Measurements from ENCODE around the gene CXCL1. TPM values are rescaled to one million over a fixed set of nuclear protein-coding genes. Genes with fewer than 3 reads are reported as not detected.
A peak's percentile ranks its signal among the peaks of the same experiment; 100 is the strongest.

Gene CXCL1
- total RNA-seq, 1 experiment from 2014 or later, result 0.85 TPM

DNA sequence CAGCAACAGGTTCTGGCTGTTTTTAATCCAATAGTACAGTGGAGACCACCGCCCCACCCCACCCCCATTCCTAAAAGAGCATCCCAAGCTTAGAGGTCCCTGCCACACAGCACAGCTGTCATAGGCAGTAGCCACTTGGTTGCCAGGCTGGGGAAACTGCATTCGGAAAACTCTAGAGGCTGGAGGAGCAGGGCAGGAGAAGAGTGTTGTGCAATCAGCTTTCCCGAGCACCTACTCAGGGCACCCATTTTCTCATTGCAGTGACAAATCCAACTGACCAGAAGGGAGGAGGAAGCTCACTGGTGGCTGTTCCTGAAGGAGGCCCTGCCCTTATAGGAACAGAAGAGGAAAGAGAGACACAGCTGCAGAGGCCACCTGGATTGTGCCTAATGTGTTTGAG, 1.1 kb downstream of the CXCL1 start:
- no peak for DNase-seq (ENCODE audit: low spot score)
- ChIA-PET POLR2A (no interaction called here), CTCF (interaction anchor here (1.6 to 2.7 kb wide), 2 partner anchors 10 to 264 kb away, joined by 5 to 21 read pairs; no protein-coding TSS in a partner anchor)

More for the DNA sequence above, 1.1 kb downstream of the CXCL1 start:
- Mint-ChIP-seq H3K27me3 (ENCODE audit: low read depth) (peaks cover 37% of the 10 kb centered on the region), H3K36me3 (no peaks in the 10 kb centered on the region), H3K4me1 (peaks cover 18% of the 10 kb centered on the region), H3K27ac (no peak overlapping the region), H3K9me3 (no peaks in the 10 kb centered on the region), H3K4me3 (peak overlapping the region; percentile 83)
- ATAC-seq, result no peak
- TF ChIP-seq SP1 (CRISPR knock-in tag; conservative IDR thresholded peaks at IDR 0.05) (no peak), CREB1 (CRISPR knock-in tag; IDR thresholded peaks at IDR 0.05) (no peak), ELF4 (CRISPR knock-in tag; IDR thresholded peaks at IDR 0.05; ENCODE audit: low read depth) (no peak), TEAD1 (CRISPR knock-in tag; IDR thresholded peaks at IDR 0.05) (no peak), CBFB (CRISPR knock-in tag; IDR thresholded peaks at IDR 0.05; ENCODE audit: low read depth) (no peak), TP53 (CRISPR knock-in tag; IDR thresholded peaks at IDR 0.05) (no peak), TCF7 (CRISPR knock-in tag; IDR thresholded peaks at IDR 0.05; ENCODE audit: low read depth) (no peak), SOX15 (CRISPR knock-in tag; IDR thresholded peaks at IDR 0.05) (no peak), NR1H2 (CRISPR knock-in tag; IDR thresholded peaks at IDR 0.05) (no peak), TEAD4 (CRISPR knock-in tag; IDR thresholded peaks at IDR 0.05) (no peak), GRHL2 (CRISPR knock-in tag; IDR thresholded peaks at IDR 0.05; ENCODE audit: insufficient replicate concordance, severe bottlenecking) (no peak), NFATC4 (CRISPR knock-in tag; IDR thresholded peaks at IDR 0.05) (no peak), FOXP1 (CRISPR knock-in tag; IDR thresholded peaks at IDR 0.05; ENCODE audit: borderline replicate concordance) (no peak), ESRRA (CRISPR knock-in tag; IDR thresholded peaks at IDR 0.05; ENCODE audit: borderline replicate concordance) (no peak), ZNF423 (CRISPR knock-in tag; IDR thresholded peaks at IDR 0.05) (no peak)
- TF ChIP-seq, protein P1, sequence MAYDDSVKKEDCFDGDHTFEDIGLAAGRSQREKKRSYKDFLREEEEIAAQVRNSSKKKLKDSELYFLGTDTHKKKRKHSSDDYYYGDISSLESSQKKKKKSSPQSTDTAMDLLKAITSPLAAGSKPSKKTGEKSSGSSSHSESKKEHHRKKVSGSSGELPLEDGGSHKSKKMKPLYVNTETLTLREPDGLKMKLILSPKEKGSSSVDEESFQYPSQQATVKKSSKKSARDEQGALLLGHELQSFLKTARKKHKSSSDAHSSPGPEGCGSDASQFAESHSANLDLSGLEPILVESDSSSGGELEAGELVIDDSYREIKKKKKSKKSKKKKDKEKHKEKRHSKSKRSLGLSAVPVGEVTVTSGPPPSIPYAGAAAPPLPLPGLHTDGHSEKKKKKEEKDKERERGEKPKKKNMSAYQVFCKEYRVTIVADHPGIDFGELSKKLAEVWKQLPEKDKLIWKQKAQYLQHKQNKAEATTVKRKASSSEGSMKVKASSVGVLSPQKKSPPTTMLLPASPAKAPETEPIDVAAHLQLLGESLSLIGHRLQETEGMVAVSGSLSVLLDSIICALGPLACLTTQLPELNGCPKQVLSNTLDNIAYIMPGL (CRISPR knock-in tag; IDR thresholded peaks at IDR 0.05), result no peak
- TF ChIP-seq, protein P2, sequence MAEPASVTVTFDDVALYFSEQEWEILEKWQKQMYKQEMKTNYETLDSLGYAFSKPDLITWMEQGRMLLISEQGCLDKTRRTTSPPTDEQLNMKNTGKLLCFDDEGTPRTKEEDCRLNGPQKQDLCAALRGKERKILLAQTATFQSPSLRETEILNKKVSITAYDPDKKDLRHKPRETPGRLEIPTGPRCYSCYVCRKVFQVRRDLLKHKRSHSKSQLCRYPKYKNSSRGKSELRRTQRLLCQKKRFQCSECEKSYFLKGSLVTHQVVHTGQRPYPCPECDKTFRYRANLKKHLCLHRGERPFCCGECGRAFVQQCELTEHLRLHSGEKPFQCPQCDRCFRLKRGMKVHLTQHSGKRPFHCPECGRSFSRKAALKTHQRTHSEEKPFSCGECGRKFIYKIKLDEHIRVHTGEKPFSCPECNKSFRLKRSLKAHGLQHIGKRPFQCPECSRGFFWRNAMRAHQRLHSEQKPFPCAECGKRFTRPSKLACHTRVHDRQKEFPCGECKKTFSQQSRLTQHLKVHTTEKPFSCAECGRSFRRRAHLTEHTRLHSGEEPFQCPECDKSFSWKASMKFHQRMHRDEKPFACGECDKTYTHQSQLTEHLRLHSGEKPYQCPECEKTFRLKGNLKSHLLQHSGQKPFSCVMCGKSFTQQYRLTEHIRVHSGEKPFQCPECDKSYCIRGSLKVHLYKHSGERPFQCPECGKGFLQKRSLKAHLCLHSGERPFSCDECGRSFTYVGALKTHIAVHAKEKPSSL (CRISPR knock-in tag; conservative IDR thresholded peaks at IDR 0.05), result no peak
- TF ChIP-seq, protein P3, sequence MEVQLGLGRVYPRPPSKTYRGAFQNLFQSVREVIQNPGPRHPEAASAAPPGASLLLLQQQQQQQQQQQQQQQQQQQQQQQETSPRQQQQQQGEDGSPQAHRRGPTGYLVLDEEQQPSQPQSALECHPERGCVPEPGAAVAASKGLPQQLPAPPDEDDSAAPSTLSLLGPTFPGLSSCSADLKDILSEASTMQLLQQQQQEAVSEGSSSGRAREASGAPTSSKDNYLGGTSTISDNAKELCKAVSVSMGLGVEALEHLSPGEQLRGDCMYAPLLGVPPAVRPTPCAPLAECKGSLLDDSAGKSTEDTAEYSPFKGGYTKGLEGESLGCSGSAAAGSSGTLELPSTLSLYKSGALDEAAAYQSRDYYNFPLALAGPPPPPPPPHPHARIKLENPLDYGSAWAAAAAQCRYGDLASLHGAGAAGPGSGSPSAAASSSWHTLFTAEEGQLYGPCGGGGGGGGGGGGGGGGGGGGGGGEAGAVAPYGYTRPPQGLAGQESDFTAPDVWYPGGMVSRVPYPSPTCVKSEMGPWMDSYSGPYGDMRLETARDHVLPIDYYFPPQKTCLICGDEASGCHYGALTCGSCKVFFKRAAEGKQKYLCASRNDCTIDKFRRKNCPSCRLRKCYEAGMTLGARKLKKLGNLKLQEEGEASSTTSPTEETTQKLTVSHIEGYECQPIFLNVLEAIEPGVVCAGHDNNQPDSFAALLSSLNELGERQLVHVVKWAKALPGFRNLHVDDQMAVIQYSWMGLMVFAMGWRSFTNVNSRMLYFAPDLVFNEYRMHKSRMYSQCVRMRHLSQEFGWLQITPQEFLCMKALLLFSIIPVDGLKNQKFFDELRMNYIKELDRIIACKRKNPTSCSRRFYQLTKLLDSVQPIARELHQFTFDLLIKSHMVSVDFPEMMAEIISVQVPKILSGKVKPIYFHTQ (CRISPR knock-in tag; IDR thresholded peaks at IDR 0.05), result no peak
- TF ChIP-seq, protein P4, sequence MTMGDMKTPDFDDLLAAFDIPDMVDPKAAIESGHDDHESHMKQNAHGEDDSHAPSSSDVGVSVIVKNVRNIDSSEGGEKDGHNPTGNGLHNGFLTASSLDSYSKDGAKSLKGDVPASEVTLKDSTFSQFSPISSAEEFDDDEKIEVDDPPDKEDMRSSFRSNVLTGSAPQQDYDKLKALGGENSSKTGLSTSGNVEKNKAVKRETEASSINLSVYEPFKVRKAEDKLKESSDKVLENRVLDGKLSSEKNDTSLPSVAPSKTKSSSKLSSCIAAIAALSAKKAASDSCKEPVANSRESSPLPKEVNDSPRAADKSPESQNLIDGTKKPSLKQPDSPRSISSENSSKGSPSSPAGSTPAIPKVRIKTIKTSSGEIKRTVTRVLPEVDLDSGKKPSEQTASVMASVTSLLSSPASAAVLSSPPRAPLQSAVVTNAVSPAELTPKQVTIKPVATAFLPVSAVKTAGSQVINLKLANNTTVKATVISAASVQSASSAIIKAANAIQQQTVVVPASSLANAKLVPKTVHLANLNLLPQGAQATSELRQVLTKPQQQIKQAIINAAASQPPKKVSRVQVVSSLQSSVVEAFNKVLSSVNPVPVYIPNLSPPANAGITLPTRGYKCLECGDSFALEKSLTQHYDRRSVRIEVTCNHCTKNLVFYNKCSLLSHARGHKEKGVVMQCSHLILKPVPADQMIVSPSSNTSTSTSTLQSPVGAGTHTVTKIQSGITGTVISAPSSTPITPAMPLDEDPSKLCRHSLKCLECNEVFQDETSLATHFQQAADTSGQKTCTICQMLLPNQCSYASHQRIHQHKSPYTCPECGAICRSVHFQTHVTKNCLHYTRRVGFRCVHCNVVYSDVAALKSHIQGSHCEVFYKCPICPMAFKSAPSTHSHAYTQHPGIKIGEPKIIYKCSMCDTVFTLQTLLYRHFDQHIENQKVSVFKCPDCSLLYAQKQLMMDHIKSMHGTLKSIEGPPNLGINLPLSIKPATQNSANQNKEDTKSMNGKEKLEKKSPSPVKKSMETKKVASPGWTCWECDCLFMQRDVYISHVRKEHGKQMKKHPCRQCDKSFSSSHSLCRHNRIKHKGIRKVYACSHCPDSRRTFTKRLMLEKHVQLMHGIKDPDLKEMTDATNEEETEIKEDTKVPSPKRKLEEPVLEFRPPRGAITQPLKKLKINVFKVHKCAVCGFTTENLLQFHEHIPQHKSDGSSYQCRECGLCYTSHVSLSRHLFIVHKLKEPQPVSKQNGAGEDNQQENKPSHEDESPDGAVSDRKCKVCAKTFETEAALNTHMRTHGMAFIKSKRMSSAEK (CRISPR knock-in tag; IDR thresholded peaks at IDR 0.05; ENCODE audit: borderline replicate concordance), result no peak
- TF ChIP-seq, protein P5, sequence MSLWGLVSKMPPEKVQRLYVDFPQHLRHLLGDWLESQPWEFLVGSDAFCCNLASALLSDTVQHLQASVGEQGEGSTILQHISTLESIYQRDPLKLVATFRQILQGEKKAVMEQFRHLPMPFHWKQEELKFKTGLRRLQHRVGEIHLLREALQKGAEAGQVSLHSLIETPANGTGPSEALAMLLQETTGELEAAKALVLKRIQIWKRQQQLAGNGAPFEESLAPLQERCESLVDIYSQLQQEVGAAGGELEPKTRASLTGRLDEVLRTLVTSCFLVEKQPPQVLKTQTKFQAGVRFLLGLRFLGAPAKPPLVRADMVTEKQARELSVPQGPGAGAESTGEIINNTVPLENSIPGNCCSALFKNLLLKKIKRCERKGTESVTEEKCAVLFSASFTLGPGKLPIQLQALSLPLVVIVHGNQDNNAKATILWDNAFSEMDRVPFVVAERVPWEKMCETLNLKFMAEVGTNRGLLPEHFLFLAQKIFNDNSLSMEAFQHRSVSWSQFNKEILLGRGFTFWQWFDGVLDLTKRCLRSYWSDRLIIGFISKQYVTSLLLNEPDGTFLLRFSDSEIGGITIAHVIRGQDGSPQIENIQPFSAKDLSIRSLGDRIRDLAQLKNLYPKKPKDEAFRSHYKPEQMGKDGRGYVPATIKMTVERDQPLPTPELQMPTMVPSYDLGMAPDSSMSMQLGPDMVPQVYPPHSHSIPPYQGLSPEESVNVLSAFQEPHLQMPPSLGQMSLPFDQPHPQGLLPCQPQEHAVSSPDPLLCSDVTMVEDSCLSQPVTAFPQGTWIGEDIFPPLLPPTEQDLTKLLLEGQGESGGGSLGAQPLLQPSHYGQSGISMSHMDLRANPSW (CRISPR knock-in tag; conservative IDR thresholded peaks at IDR 0.05; ENCODE audit: low read depth), result no peak

Data from WTC11 (cell line).